Measurements from ENCODE around the gene SDK2. TPM values are rescaled to one million over a fixed set of nuclear protein-coding genes. Genes with fewer than 3 reads are reported as not detected.
"Not testable (repeated sequence)": the region's sequence is repeated elsewhere in the genome, so short reads cannot be mapped to it uniquely, and the experiment has no call there.

Gene SDK2
- total RNA-seq, 2 experiments from 2014 or later, result 10.5 to 11.9 TPM

GRCh38 chr17:73379826-73380225 lies 264.4 kb downstream of the SDK2 start:
- Mint-ChIP-seq H3K27me3 (no peaks in the 10 kb centered on the region), H3K4me3 (no peak overlapping the region), H3K36me3 (ENCODE audit: low read depth) (no peaks in the 10 kb centered on the region), H3K9me3 (no peaks in the 10 kb centered on the region), H3K4me1 (no peaks in the 10 kb centered on the region), H3K27ac (no peak overlapping the region)
- DNase-seq, result no peak
- CTCF ChIA-PET, result interaction anchor here (1.4 kb wide), 1 partner anchor 10 kb away, joined by 6 read pairs; no protein-coding TSS in a partner anchor
- POLR2A ChIA-PET, result no interaction called here

DNA sequence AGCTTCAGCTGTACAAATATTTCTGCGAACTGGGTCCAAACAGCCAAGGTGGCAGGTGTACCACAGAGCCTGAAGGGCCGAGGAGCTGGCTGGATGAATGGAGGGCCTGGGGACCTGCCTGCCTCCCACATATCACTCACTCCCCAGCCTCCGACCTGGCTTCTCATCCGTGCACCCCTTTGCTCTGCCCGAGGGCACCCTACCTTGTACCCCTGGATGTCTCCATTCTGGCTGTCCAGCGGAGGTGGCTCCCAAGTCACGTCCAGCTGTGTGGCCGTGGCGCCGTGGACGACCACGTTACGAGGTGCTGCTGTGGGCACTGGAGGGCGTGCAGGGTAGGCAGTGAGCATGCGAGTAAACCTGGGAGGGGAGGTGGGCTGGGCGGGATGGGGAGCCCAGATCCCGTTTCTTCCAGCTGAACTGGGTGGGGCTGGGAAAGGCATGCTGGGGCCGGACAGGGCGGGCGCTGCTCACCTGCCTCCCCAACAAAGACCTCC lies 265.2 kb downstream of the SDK2 start:
- ChIA-PET CTCF (interaction anchor here (1.4 kb wide), 1 partner anchor 9 kb away, joined by 6 read pairs; no protein-coding TSS in a partner anchor), POLR2A (no interaction called here)
- H3K27me3 Mint-ChIP-seq, result no peaks in the 10 kb centered on the region
- H3K4me3 Mint-ChIP-seq, result no peak overlapping the region
- H3K9me3 Mint-ChIP-seq, result no peaks in the 10 kb centered on the region
- no peak for DNase-seq
- H3K36me3 Mint-ChIP-seq (ENCODE audit: low read depth), result no peaks in the 10 kb centered on the region
- H3K27ac Mint-ChIP-seq, result no peak overlapping the region
- no peaks in the 10 kb centered on the region for H3K4me1 Mint-ChIP-seq

DNA sequence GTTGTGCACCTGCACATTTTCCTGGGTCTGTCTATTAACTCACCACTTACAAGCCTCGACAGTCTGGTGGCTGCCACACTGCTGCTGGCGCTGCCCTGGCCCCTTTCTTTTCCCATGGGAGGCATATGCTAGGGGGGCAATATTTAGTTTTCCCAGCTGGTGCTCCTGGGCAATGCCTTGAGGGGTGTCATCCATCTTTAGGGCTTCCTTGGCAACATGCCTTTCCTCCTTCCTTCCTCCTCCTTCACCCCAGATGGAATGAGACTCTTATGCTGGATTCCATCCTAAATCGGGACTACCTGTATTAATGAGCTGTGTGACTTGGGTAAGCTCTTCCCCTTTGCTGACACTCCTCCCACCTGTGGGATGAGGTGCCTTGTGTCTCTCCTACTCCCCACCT lies 267.6 kb downstream of the SDK2 start:
- H3K9me3 Mint-ChIP-seq, result no peaks in the 10 kb centered on the region
- CTCF ChIA-PET, result interaction anchor here (0.5 to 1.2 kb wide), 4 partner anchors 31 to 1304 kb away, joined by 3 to 4 read pairs (median 4); no protein-coding TSS in a partner anchor

GRCh38 chr17:73376152-73376551 lies 268.1 kb downstream of the SDK2 start:
- H3K4me1 Mint-ChIP-seq, result no peaks in the 10 kb centered on the region
- H3K9me3 Mint-ChIP-seq, result no peaks in the 10 kb centered on the region
- no peak for DNase-seq
- H3K27ac Mint-ChIP-seq, result peak overlapping the region; percentile 63
- no peak overlapping the region for H3K4me3 Mint-ChIP-seq
- CTCF ChIA-PET, result interaction anchor here (0.5 to 1.2 kb wide), 2 partner anchors 31 to 650 kb away, joined by 3 to 4 read pairs; no protein-coding TSS in a partner anchor
- no peaks in the 10 kb centered on the region for H3K36me3 Mint-ChIP-seq (ENCODE audit: low read depth)
- H3K27me3 Mint-ChIP-seq, result peaks cover under 1% of the 10 kb centered on the region
- POLR2A ChIA-PET, result no interaction called here

More for the DNA sequence above, 267.6 kb downstream of the SDK2 start:
- Mint-ChIP-seq H3K4me1 (no peaks in the 10 kb centered on the region), H3K4me3 (no peak overlapping the region), H3K36me3 (ENCODE audit: low read depth) (no peaks in the 10 kb centered on the region), H3K27ac (no peak overlapping the region), H3K27me3 (no peaks in the 10 kb centered on the region)
- POLR2A ChIA-PET, result no interaction called here
- no peak for DNase-seq

DNA sequence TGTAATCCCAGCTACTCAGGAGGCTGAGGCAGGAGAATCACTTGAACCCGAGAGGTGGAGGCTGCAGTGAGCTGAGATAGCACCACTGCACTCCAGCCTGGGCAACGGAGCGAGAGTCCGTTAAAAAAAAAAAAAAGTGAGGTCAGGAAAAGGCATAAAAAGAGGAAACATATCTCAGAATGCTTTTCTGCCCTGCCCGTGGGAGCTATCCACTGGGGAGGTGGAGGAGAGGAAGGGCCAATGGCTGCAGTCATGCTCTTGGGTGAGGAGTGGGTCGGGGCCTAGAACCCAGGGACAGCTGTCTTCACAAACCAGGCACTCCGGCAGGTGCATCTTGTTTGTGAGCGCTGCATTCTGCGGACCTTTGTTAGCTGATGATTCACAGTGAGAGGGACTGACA lies 272.4 kb downstream of the SDK2 start:
- no peaks in the 10 kb centered on the region for H3K36me3 Mint-ChIP-seq (ENCODE audit: low read depth)
- H3K4me1 Mint-ChIP-seq, result no peaks in the 10 kb centered on the region
- H3K27me3 Mint-ChIP-seq, result peaks cover 2% of the 10 kb centered on the region
- DNase-seq, result no peak
- no peak overlapping the region for H3K4me3 Mint-ChIP-seq
- no peak overlapping the region for H3K27ac Mint-ChIP-seq
- CTCF ChIA-PET, result interaction anchor here (3.4 kb wide), 1 partner anchor 117 kb away, joined by 27 read pairs; no protein-coding TSS in a partner anchor
- POLR2A ChIA-PET, result no interaction called here
- no peaks in the 10 kb centered on the region for H3K9me3 Mint-ChIP-seq

DNA sequence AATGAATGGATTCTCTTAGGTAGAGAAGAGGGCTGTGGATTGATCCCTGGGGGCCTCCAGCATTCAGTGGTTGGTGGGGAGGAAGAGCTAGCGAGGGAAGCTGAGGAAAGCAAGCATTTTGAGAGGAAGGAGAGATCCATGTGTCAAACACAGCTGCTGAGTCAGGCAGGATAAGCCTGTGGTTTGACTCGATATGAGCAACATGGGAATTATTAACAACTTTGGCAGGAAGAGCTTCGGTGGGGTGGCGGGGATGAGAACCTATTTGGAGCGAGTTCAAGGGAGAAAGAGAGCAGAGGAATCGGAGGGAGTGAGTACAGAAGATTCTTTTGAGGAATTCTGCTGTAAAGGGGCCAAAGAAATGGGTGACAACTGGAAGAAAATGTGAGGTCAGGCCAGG lies 273.0 kb downstream of the SDK2 start:
- Mint-ChIP-seq H3K9me3 (no peaks in the 10 kb centered on the region), H3K36me3 (ENCODE audit: low read depth) (no peaks in the 10 kb centered on the region), H3K27me3 (peaks cover 2% of the 10 kb centered on the region), H3K27ac (no peak overlapping the region), H3K4me1 (no peaks in the 10 kb centered on the region), H3K4me3 (no peak overlapping the region)
- no peak for DNase-seq
- ChIA-PET POLR2A (no interaction called here), CTCF (interaction anchor here (0.6 to 3.4 kb wide), 4 partner anchors 20 to 870 kb away, joined by 3 to 27 read pairs (median 14); no protein-coding TSS in a partner anchor)

GRCh38 chr17:73369817-73370490 lies 274.3 kb downstream of the SDK2 start:
- H3K4me3 Mint-ChIP-seq; H3K36me3 Mint-ChIP-seq (ENCODE audit: low read depth); H3K9me3 Mint-ChIP-seq; POLR2A ChIA-PET; H3K4me1 Mint-ChIP-seq; H3K27ac Mint-ChIP-seq; H3K27me3 Mint-ChIP-seq: not testable (repeated sequence)
- DNase-seq, result peak; percentile 81
- CTCF ChIA-PET, result interaction anchor here (0.6 to 3.4 kb wide), 24 partner anchors 9 to 813 kb away, joined by 3 to 27 read pairs (median 3); no protein-coding TSS in a partner anchor

DNA sequence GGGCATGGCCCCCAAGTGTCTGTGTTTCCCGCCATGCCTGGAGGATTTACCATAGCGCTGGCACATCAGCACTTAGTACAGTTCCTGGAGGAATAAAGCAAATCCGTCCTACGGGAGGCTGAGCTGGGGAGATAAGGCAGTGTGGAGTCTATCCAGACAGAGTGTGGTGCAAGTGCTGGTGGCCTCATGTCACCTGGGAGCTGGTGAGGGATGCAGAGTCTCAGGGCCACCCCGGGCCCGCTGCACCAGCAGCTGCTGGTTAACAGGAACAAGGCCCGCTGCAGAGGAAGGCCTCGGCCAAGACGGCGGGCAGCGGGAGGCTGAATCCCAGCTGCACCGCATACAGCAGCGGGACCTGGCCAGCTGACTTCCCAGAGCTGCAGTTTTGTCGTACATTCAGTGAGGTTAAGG lies 275.1 kb downstream of the SDK2 start:
- no peak overlapping the region for H3K27ac Mint-ChIP-seq
- H3K9me3 Mint-ChIP-seq, result no peaks in the 10 kb centered on the region
- ChIA-PET POLR2A (no interaction called here), CTCF (interaction anchor here (0.6 to 3.4 kb wide), 12 partner anchors 9 to 812 kb away, joined by 3 to 27 read pairs (median 4); no protein-coding TSS in a partner anchor)
- no peak overlapping the region for H3K4me3 Mint-ChIP-seq
- DNase-seq, result no peak
- no peaks in the 10 kb centered on the region for H3K36me3 Mint-ChIP-seq (ENCODE audit: low read depth)
- peaks cover 2% of the 10 kb centered on the region for H3K27me3 Mint-ChIP-seq
- H3K4me1 Mint-ChIP-seq, result no peaks in the 10 kb centered on the region

- DNase-seq, result no peak
- ChIA-PET POLR2A (no interaction called here), CTCF (interaction anchor here (1.2 to 3.0 kb wide), 2 partner anchors 21 to 641 kb away, joined by 3 to 24 read pairs; no protein-coding TSS in a partner anchor)
- peaks cover 2% of the 10 kb centered on the region for H3K27me3 Mint-ChIP-seq
- no peaks in the 10 kb centered on the region for H3K9me3 Mint-ChIP-seq
- no peaks in the 10 kb centered on the region for H3K4me1 Mint-ChIP-seq
- H3K36me3 Mint-ChIP-seq (ENCODE audit: low read depth), result no peaks in the 10 kb centered on the region
- H3K27ac Mint-ChIP-seq, result no peak overlapping the region
- H3K4me3 Mint-ChIP-seq, result no peak overlapping the region
These were observed 276.1 kb downstream of the SDK2 start for GRCh38 chr17:73368085-73368631.

DNA sequence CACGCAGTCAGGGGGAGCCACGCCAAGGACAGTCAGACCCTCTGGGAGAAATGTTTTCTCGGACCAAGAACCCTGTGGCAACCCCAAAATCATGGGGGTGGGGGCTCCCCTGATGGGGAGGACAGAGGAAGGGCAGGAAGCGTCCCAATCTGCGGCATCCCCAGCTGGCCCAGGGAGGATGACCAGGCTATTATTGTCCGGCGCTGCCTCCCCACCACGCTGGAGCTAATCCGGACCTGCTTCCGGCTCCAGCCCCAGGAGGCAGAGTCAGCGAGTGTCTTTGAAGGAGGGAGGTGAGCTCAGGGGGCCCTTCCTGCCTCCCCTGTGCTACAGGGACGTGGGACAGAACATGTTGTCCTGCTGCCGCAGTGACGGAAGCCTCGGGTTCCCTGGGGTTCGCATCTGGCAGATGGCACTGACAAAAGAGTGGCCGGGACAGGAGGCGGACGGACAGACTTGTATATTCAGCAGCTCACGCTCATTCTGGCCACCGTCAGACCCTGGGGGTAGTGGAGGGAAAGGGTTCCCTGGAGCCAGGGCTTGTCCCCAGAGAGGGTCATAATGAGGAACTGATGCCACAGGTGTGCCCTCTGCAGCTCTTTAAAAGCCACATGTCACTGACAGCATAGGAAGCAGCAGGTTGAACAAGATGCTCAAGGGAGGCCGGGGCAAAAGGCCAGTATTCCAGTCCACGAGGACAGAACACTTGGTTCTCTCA lies 278.2 kb downstream of the SDK2 start:
- POLR2A ChIA-PET, result no interaction called here
- CTCF ChIA-PET, result interaction anchor here (0.9 to 1.5 kb wide), 3 partner anchors 8 to 809 kb away, joined by 3 to 4 read pairs (median 3); no protein-coding TSS in a partner anchor
- no peaks in the 10 kb centered on the region for H3K4me1 Mint-ChIP-seq
- H3K4me3 Mint-ChIP-seq, result no peak overlapping the region
- no peak for DNase-seq
- no peaks in the 10 kb centered on the region for H3K9me3 Mint-ChIP-seq
- peaks cover under 1% of the 10 kb centered on the region for H3K27me3 Mint-ChIP-seq
- no peak overlapping the region for H3K27ac Mint-ChIP-seq
- no peaks in the 10 kb centered on the region for H3K36me3 Mint-ChIP-seq (ENCODE audit: low read depth)

GRCh38 chr17:73365301-73365874 lies 278.9 kb downstream of the SDK2 start:
- Mint-ChIP-seq H3K9me3 (no peaks in the 10 kb centered on the region), H3K4me1 (no peaks in the 10 kb centered on the region), H3K27me3 (no peaks in the 10 kb centered on the region), H3K27ac (no peak overlapping the region), H3K36me3 (ENCODE audit: low read depth) (no peaks in the 10 kb centered on the region), H3K4me3 (no peak overlapping the region)
- no peak for DNase-seq
- ChIA-PET POLR2A (no interaction called here), CTCF (interaction anchor here (0.9 to 1.7 kb wide), 4 partner anchors 8 to 808 kb away, joined by 3 to 5 read pairs (median 4); no protein-coding TSS in a partner anchor)

DNA sequence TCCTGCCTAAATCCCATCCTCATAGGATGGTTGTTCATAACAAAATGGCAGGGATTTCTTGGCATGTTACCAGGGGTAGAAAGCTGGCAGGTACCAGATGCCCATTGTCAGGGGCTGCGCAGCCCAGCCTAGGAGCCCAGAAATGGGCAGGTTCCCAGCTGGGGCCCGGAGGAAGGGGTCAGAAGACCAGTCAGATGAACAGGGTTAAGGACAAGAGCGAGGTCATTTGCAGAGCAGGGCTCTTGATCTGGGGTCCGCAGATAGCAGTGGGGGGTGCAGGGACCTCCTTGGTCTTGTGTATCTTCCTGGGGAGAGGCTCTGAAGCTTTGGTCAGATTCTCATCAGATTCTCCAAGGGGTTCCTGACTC lies 280.1 kb downstream of the SDK2 start:
- Mint-ChIP-seq H3K27ac (no peak overlapping the region), H3K9me3 (no peaks in the 10 kb centered on the region), H3K27me3 (no peaks in the 10 kb centered on the region), H3K36me3 (ENCODE audit: low read depth) (no peaks in the 10 kb centered on the region), H3K4me3 (no peak overlapping the region), H3K4me1 (no peaks in the 10 kb centered on the region)
- ChIA-PET POLR2A (no interaction called here), CTCF (interaction anchor here (1.2 to 1.7 kb wide), 2 partner anchors 22 to 109 kb away, joined by 3 to 5 read pairs; no protein-coding TSS in a partner anchor)
- no peak for DNase-seq
